ENCODE results near the gene SUMF1.

Gene SUMF1

GRCh38 chr3:4512895-4513616 lies 46.0 kb upstream of the SUMF1 start:
- no peak overlapping the region for H2BK12ac ChIP-seq (ENCODE audit: low read length)
- no peaks in the 10 kb centered on the region for H3K9me3 ChIP-seq (ENCODE audit: insufficient read depth, low read depth, low read length)
- no peak overlapping the region for H3K4ac ChIP-seq (ENCODE audit: low read depth, low read length)
- H2BK5ac ChIP-seq (ENCODE audit: low read depth, low read length, poor library complexity): no peak overlapping the region
- H3K79me1 ChIP-seq (ENCODE audit: low read length): no peaks in the 10 kb centered on the region
- H3K79me2 ChIP-seq (ENCODE audit: control insufficient read depth, insufficient read depth, low read length, poor library complexity): no peaks in the 10 kb centered on the region
- no peak overlapping the region for H2AK5ac ChIP-seq (ENCODE audit: low read length)
- no peak overlapping the region for H3K23ac ChIP-seq (ENCODE audit: low read length)
- no peaks in the 10 kb centered on the region for H3K36me3 ChIP-seq (ENCODE audit: control insufficient read depth in 1 of 2, insufficient read depth in 2 of 2, low read length in 2 of 2)
- no peak overlapping the region for H4K8ac ChIP-seq (ENCODE audit: low read depth, low read length)
- H4K12ac ChIP-seq (ENCODE audit: low read depth, low read length): no peak overlapping the region
- no peak overlapping the region for H3K27ac ChIP-seq (ENCODE audit: low read depth, low read length)
- H3K18ac ChIP-seq (ENCODE audit: low read length): no peak overlapping the region
- no CpG with 5 or more reads among the region's 15 CpGs for WGBS (ENCODE audit: extremely low coverage, insufficient coverage, insufficient read length)
- no peak overlapping the region for H3K4me2 ChIP-seq (ENCODE audit: low read length)
- H3K27me3 ChIP-seq (ENCODE audit: insufficient read depth, low read length): no peaks in the 10 kb centered on the region
- no peak overlapping the region for H3K9ac ChIP-seq (ENCODE audit: low read length)
- no peak overlapping the region for H4K91ac ChIP-seq (ENCODE audit: low read depth, low read length)
- no peak overlapping the region for H2BK120ac ChIP-seq (ENCODE audit: insufficient read depth, low read length, poor library complexity)
- no peak overlapping the region for H2AFZ ChIP-seq (ENCODE audit: insufficient read depth, low read length, poor library complexity)
- H3K14ac ChIP-seq (ENCODE audit: low read length): no peak overlapping the region
- no peaks in the 10 kb centered on the region for H3K4me1 ChIP-seq (ENCODE audit: control insufficient read depth in 1 of 2, insufficient read depth in 2 of 2, low read length in 2 of 2)
- no peak for DNase-seq
- H3K4me3 ChIP-seq (ENCODE audit: low read depth, low read length): no peak overlapping the region

- Histone ChIP-seq H3K23ac (ENCODE audit: low read length) (no peak overlapping the region), H3K27ac (ENCODE audit: low read depth, low read length) (no peak overlapping the region), H3K79me1 (ENCODE audit: low read length) (no peaks in the 10 kb centered on the region), H4K91ac (ENCODE audit: low read depth, low read length) (no peak overlapping the region), H3K27me3 (ENCODE audit: insufficient read depth, low read length) (no peaks in the 10 kb centered on the region), H2AFZ (ENCODE audit: insufficient read depth, low read length, poor library complexity) (no peak overlapping the region), H3K4me3 (ENCODE audit: low read depth, low read length) (no peak overlapping the region), H3K4ac (ENCODE audit: low read depth, low read length) (no peak overlapping the region), H3K79me2 (ENCODE audit: control insufficient read depth, insufficient read depth, low read length, poor library complexity) (no peaks in the 10 kb centered on the region), H3K4me2 (ENCODE audit: low read length) (no peak overlapping the region), H4K12ac (ENCODE audit: low read depth, low read length) (no peak overlapping the region), H3K18ac (ENCODE audit: low read length) (no peak overlapping the region), H2BK12ac (ENCODE audit: low read length) (no peak overlapping the region), H2BK5ac (ENCODE audit: low read depth, low read length, poor library complexity) (no peak overlapping the region), H3K9me3 (ENCODE audit: insufficient read depth, low read depth, low read length) (no peaks in the 10 kb centered on the region), H3K4me1 (ENCODE audit: control insufficient read depth in 1 of 2, insufficient read depth in 2 of 2, low read length in 2 of 2) (no peaks in the 10 kb centered on the region), H3K14ac (ENCODE audit: low read length) (no peak overlapping the region), H3K9ac (ENCODE audit: low read length) (no peak overlapping the region), H4K8ac (ENCODE audit: low read depth, low read length) (no peak overlapping the region), H2AK5ac (ENCODE audit: low read length) (no peak overlapping the region), H3K36me3 (ENCODE audit: control insufficient read depth in 1 of 2, insufficient read depth in 2 of 2, low read length in 2 of 2) (no peaks in the 10 kb centered on the region), H2BK120ac (ENCODE audit: insufficient read depth, low read length, poor library complexity) (no peak overlapping the region)
- no CpG with 5 or more reads among the region's 7 CpGs for WGBS (ENCODE audit: extremely low coverage, insufficient coverage, insufficient read length)
- no peak for DNase-seq
Observed at GRCh38 chr3:4511491-4512262, 44.6 kb upstream of the SUMF1 start.

- Histone ChIP-seq H3K4ac (ENCODE audit: low read depth, low read length) (no peak overlapping the region), H4K8ac (ENCODE audit: low read depth, low read length) (no peak overlapping the region), H3K4me1 (ENCODE audit: control insufficient read depth in 1 of 2, insufficient read depth in 2 of 2, low read length in 2 of 2) (no peaks in the 10 kb centered on the region), H3K27ac (ENCODE audit: low read depth, low read length) (no peak overlapping the region), H2BK12ac (ENCODE audit: low read length) (no peak overlapping the region), H2BK120ac (ENCODE audit: insufficient read depth, low read length, poor library complexity) (no peak overlapping the region), H3K79me1 (ENCODE audit: low read length) (no peaks in the 10 kb centered on the region), H3K9ac (ENCODE audit: low read length) (no peak overlapping the region), H2AK5ac (ENCODE audit: low read length) (no peak overlapping the region), H3K4me2 (ENCODE audit: low read length) (no peak overlapping the region), H3K18ac (ENCODE audit: low read length) (no peak overlapping the region), H4K12ac (ENCODE audit: low read depth, low read length) (no peak overlapping the region), H3K23ac (ENCODE audit: low read length) (no peak overlapping the region), H3K79me2 (ENCODE audit: control insufficient read depth, insufficient read depth, low read length, poor library complexity) (no peaks in the 10 kb centered on the region), H2AFZ (ENCODE audit: insufficient read depth, low read length, poor library complexity) (no peak overlapping the region), H3K36me3 (ENCODE audit: control insufficient read depth in 1 of 2, insufficient read depth in 2 of 2, low read length in 2 of 2) (no peaks in the 10 kb centered on the region), H3K4me3 (ENCODE audit: low read depth, low read length) (no peak overlapping the region), H2BK5ac (ENCODE audit: low read depth, low read length, poor library complexity) (no peak overlapping the region), H3K14ac (ENCODE audit: low read length) (no peak overlapping the region), H3K9me3 (ENCODE audit: insufficient read depth, low read depth, low read length) (no peaks in the 10 kb centered on the region), H3K27me3 (ENCODE audit: insufficient read depth, low read length) (no peaks in the 10 kb centered on the region), H4K91ac (ENCODE audit: low read depth, low read length) (no peak overlapping the region)
- no CpG with 5 or more reads among the region's 5 CpGs for WGBS (ENCODE audit: extremely low coverage, insufficient coverage, insufficient read length)
- DNase-seq: no peak
Observed at GRCh38 chr3:4509983-4510755, 43.1 kb upstream of the SUMF1 start.

- DNase-seq: no peak
Observed at GRCh38 chr3:4509043-4509442, 42.0 kb upstream of the SUMF1 start.

More at GRCh38 chr3:4509043-4509442, 42.0 kb upstream of the SUMF1 start:
- H4K12ac ChIP-seq (ENCODE audit: low read depth, low read length): no peak overlapping the region
- H3K4me2 ChIP-seq (ENCODE audit: low read length): no peak overlapping the region
- H2AK5ac ChIP-seq (ENCODE audit: low read length): no peak overlapping the region
- no peak overlapping the region for H3K4ac ChIP-seq (ENCODE audit: low read depth, low read length)
- no peak overlapping the region for H2BK120ac ChIP-seq (ENCODE audit: insufficient read depth, low read length, poor library complexity)
- H3K14ac ChIP-seq (ENCODE audit: low read length): no peak overlapping the region
- no peak overlapping the region for H2BK12ac ChIP-seq (ENCODE audit: low read length)
- H3K79me2 ChIP-seq (ENCODE audit: control insufficient read depth, insufficient read depth, low read length, poor library complexity): no peaks in the 10 kb centered on the region
- H3K4me1 ChIP-seq (ENCODE audit: control insufficient read depth in 1 of 2, insufficient read depth in 2 of 2, low read length in 2 of 2): no peaks in the 10 kb centered on the region
- no peak overlapping the region for H3K18ac ChIP-seq (ENCODE audit: low read length)
- H2AFZ ChIP-seq (ENCODE audit: insufficient read depth, low read length, poor library complexity): no peak overlapping the region
- H3K36me3 ChIP-seq (ENCODE audit: control insufficient read depth in 1 of 2, insufficient read depth in 2 of 2, low read length in 2 of 2): no peaks in the 10 kb centered on the region
- no peaks in the 10 kb centered on the region for H3K79me1 ChIP-seq (ENCODE audit: low read length)
- H3K4me3 ChIP-seq (ENCODE audit: low read depth, low read length): no peak overlapping the region
- H3K9me3 ChIP-seq (ENCODE audit: insufficient read depth, low read depth, low read length): no peaks in the 10 kb centered on the region
- no peak overlapping the region for H3K27ac ChIP-seq (ENCODE audit: low read depth, low read length)
- H2BK5ac ChIP-seq (ENCODE audit: low read depth, low read length, poor library complexity): no peak overlapping the region
- H3K27me3 ChIP-seq (ENCODE audit: insufficient read depth, low read length): no peaks in the 10 kb centered on the region
- H3K9ac ChIP-seq (ENCODE audit: low read length): no peak overlapping the region
- no peak overlapping the region for H4K91ac ChIP-seq (ENCODE audit: low read depth, low read length)
- no peak overlapping the region for H3K23ac ChIP-seq (ENCODE audit: low read length)
- no peak overlapping the region for H4K8ac ChIP-seq (ENCODE audit: low read depth, low read length)

Measured in trophoblast cell (in vitro differentiated cells and primary cell).